ENCODE results near the gene AKR1C3. TPM values are rescaled to one million over a fixed set of nuclear protein-coding genes. Genes with fewer than 3 reads are reported as not detected.

AKR1C3 gene
- total RNA-seq, 1 donor from 2014 or later: not detected

DNA sequence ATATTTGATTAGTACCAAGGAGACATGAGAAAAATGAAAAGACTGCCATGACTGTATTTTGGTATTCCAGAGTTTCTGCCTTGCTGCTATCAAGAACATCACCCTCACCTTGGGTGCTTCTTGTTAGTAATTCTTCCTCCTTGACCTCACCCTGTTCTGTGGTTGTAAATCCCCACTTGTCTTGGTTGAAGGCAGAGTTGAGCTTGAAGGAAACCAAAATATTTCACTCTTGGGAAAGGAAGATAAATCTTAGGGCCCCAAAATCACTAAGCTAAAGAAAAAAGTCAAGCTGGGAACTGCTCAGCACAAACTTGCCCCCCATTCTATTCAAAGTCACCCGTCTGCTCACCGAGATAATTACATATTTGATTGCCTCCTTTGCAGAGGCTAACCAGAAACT, 20.6 kb upstream of the AKR1C3 start:
- DNase-seq (no peak), ATAC-seq (ENCODE audit: low read depth) (no peak)
- TF ChIP-seq, protein P1, sequence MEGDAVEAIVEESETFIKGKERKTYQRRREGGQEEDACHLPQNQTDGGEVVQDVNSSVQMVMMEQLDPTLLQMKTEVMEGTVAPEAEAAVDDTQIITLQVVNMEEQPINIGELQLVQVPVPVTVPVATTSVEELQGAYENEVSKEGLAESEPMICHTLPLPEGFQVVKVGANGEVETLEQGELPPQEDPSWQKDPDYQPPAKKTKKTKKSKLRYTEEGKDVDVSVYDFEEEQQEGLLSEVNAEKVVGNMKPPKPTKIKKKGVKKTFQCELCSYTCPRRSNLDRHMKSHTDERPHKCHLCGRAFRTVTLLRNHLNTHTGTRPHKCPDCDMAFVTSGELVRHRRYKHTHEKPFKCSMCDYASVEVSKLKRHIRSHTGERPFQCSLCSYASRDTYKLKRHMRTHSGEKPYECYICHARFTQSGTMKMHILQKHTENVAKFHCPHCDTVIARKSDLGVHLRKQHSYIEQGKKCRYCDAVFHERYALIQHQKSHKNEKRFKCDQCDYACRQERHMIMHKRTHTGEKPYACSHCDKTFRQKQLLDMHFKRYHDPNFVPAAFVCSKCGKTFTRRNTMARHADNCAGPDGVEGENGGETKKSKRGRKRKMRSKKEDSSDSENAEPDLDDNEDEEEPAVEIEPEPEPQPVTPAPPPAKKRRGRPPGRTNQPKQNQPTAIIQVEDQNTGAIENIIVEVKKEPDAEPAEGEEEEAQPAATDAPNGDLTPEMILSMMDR (IDR thresholded peaks at IDR 0.05): no peak
- H3K27ac Mint-ChIP-seq: no peak overlapping the region
- H3K4me1 Mint-ChIP-seq: no peaks in the 10 kb centered on the region
- CTCF ChIA-PET: no interaction called here
- POLR2A ChIA-PET: no interaction called here
- no peak overlapping the region for H3K4me3 Mint-ChIP-seq
- no peaks in the 10 kb centered on the region for H3K27me3 Mint-ChIP-seq
- no peaks in the 10 kb centered on the region for H3K36me3 Mint-ChIP-seq (ENCODE audit: low read depth)
- H3K9me3 Mint-ChIP-seq: peaks cover 2% of the 10 kb centered on the region
- intact Hi-C loops (cut with micrococcal nuclease): no loop called here

DNA sequence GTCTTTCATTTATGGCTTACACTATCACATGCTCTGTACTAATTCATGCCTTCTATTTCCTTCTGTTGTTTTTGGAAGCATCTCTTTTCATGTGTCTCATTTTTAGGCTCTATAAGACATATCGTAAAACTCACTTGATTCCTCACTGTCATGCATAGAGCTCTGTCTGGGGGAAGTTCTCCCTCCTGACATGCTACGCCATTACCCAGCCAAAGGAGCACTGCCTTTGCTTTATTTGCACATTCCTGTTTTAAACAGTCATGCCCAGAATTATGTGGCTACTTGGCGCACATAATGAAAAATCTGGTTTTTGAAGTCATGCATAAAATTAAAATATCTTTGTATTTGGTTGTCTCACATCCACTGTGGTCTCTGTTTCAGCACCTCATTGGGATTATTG, 17.6 kb upstream of the AKR1C3 start:
- intact Hi-C loops (cut with micrococcal nuclease): no loop called here
- H3K27me3 Mint-ChIP-seq: no peaks in the 10 kb centered on the region
- no peak overlapping the region for H3K4me3 Mint-ChIP-seq
- ChIA-PET CTCF (no interaction called here), POLR2A (no interaction called here)
- H3K36me3 Mint-ChIP-seq (ENCODE audit: low read depth): no peaks in the 10 kb centered on the region
- ATAC-seq (ENCODE audit: low read depth) (no peak), DNase-seq (no peak)
- TF ChIP-seq, protein P1 (IDR thresholded peaks at IDR 0.05): no peak
- H3K27ac Mint-ChIP-seq: no peak overlapping the region
- no peaks in the 10 kb centered on the region for H3K4me1 Mint-ChIP-seq
- H3K9me3 Mint-ChIP-seq: no peaks in the 10 kb centered on the region

DNA sequence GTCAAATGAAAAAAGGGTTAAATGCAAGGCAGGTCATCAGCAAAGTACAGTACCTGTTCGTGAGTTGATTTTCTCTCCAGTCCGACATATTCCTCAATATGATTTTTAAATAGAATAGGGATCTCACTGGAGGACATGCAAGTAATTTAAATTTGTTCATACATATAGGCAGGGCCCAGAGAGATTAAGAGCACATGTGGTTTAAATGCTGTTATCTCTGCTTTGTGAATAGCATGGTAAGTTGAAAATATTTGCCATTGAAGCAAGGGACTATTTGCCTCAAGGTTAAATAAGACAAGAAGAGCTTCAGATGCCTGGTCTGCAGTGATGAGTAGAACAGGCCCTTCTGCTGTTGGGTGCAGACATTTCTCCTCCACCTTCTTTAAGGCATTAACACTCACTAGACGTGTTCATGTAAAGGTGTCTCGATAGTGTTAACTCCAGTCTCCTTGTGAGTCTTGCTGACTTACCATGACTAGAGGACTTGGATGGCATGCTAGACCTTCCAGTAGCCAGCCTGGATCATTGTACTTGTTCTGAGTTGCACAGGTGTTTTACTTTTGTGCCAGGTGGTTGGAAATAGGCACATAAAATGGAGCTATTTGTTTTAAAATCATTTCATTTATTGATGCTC, 15.6 kb upstream of the AKR1C3 start:
- no peaks in the 10 kb centered on the region for H3K27me3 Mint-ChIP-seq
- H3K9me3 Mint-ChIP-seq: no peaks in the 10 kb centered on the region
- DNase-seq: no peak
- ChIA-PET CTCF (no interaction called here), POLR2A (no interaction called here)
- H3K27ac Mint-ChIP-seq: no peak overlapping the region
- no peaks in the 10 kb centered on the region for H3K36me3 Mint-ChIP-seq (ENCODE audit: low read depth)
- H3K4me1 Mint-ChIP-seq: no peaks in the 10 kb centered on the region
- H3K4me3 Mint-ChIP-seq: no peak overlapping the region
- ATAC-seq (ENCODE audit: low read depth): no peak
- TF ChIP-seq, protein P1 (IDR thresholded peaks at IDR 0.05): no peak
- intact Hi-C loops (cut with micrococcal nuclease): no loop called here

DNA sequence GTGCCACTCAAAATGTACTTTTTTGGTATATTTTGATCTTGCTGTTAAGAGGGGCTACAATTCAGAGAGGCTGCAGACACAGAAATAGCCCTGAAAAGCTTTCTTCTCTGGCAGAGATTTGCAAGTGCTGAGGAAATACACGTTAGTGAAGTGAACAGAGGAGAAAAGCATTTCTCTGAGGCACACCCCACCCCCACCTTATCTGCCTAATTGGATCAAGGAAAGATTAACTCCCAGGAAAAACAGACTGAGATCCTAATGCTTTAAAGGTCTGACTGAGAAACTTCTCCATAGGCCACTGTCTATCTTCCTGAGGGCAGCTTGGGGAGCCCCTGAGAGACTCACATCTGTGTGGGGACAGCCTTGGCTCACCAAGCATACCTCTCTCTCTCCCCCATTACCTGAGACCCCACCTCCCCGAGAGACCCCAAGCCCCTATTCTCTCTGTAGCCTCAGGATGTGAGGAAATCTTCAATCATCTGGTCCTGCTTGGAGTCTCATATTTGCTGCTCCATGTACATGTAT, 14.8 kb upstream of the AKR1C3 start:
- Mint-ChIP-seq H3K9me3 (no peaks in the 10 kb centered on the region), H3K36me3 (ENCODE audit: low read depth) (no peaks in the 10 kb centered on the region), H3K27ac (no peak overlapping the region), H3K4me3 (no peak overlapping the region), H3K27me3 (no peaks in the 10 kb centered on the region), H3K4me1 (no peaks in the 10 kb centered on the region)
- ChIA-PET POLR2A (no interaction called here), CTCF (no interaction called here)
- TF ChIP-seq, protein P1 (IDR thresholded peaks at IDR 0.05): no peak
- intact Hi-C loops (cut with micrococcal nuclease): no loop called here
- ATAC-seq (ENCODE audit: low read depth) (no peak), DNase-seq (no peak)

DNA sequence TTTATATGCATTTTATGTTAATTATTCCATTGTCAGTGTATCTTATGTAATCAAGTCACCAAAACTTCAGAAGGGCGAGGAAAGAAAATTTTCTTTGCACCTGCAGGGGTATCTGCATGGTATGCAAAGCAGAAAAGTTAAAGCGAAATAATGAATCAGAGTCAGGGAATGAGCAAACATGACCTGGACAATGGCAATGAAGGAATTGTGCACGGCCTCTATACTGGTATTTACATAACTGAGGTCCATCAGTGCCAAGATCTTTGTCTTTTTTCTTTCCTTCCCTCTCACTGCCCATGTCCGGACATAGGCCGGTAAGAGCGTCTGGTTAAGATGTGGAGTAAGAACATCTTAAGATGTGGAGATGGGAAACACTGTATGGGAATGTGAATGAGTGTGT, 14.4 kb upstream of the AKR1C3 start:
- ChIA-PET POLR2A (no interaction called here), CTCF (no interaction called here)
- TF ChIP-seq, protein P1 (IDR thresholded peaks at IDR 0.05): no peak
- no peaks in the 10 kb centered on the region for H3K36me3 Mint-ChIP-seq (ENCODE audit: low read depth)
- H3K4me1 Mint-ChIP-seq: no peaks in the 10 kb centered on the region
- H3K4me3 Mint-ChIP-seq: no peak overlapping the region
- H3K27me3 Mint-ChIP-seq: no peaks in the 10 kb centered on the region
- H3K9me3 Mint-ChIP-seq: no peaks in the 10 kb centered on the region
- H3K27ac Mint-ChIP-seq: no peak overlapping the region
- intact Hi-C loops (cut with micrococcal nuclease): no loop called here
- DNase-seq: no peak
- ATAC-seq (ENCODE audit: low read depth): no peak
